Fibroblast of mammary gland (primary cell): ENCODE data around the gene REPS2.
A peak's percentile ranks its signal among the peaks of the same experiment; 100 is the strongest.
"Not testable (repeated sequence)": the region's sequence is repeated elsewhere in the genome, so short reads cannot be mapped to it uniquely, and the experiment has no call there.

Source experiments
- DNase-seq: peaks from one replicate; pipeline ENCODE4 v3.0.0-alpha.2; 2010; ENCODE audit warnings: low read depth
- H3K4me3 ChIP-seq: 2 replicates; pipeline ENCODE4 v1.5.1; 2011; ENCODE audit warnings: low read depth, mild to moderate bottlenecking, low read length, moderate library complexity; ENCODE audit not compliant: control insufficient read depth
- CTCF ChIP-seq: conservative IDR thresholded peaks from 2 replicates; pipeline ENCODE4 v1.5.1; 2011; ENCODE audit warnings: low read depth, low read length, inconsistent platforms; ENCODE audit not compliant: control insufficient read depth, insufficient read depth

The REPS2 gene

GRCh38 chrX:16958356-16958755 lies 11.9 kb downstream of the REPS2 start:
- DNase-seq = no peak
- H3K4me3 ChIP-seq = no peak overlapping the region
- TF ChIP-seq CTCF = no peak

GRCh38 chrX:16962661-16963060 lies 16.2 kb downstream of the REPS2 start:
- DNase-seq, H3K4me3 ChIP-seq: not testable (repeated sequence)

GRCh38 chrX:16963216-16963615 lies 16.8 kb downstream of the REPS2 start:
- no peak overlapping the region for H3K4me3 ChIP-seq
- no peak for DNase-seq
- TF ChIP-seq CTCF = no peak

GRCh38 chrX:16964976-16965375 lies 18.5 kb downstream of the REPS2 start:
- H3K4me3 ChIP-seq, DNase-seq: not testable (repeated sequence)

GRCh38 chrX:16966752-16967448 lies 20.4 kb downstream of the REPS2 start:
- H3K4me3 ChIP-seq = no peak overlapping the region
- TF ChIP-seq CTCF = no peak
- DNase-seq = peak; percentile 35

- H3K4me3 ChIP-seq, DNase-seq: not testable (repeated sequence)
Measured at GRCh38 chrX:16968753-16969152, 22.3 kb downstream of the REPS2 start.

GRCh38 chrX:16970977-16971376 lies 24.5 kb downstream of the REPS2 start:
- TF ChIP-seq CTCF = no peak
- no peak overlapping the region for H3K4me3 ChIP-seq
- peak; percentile 72 for DNase-seq

- no peak for DNase-seq
- no peak for TF ChIP-seq CTCF
- H3K4me3 ChIP-seq = no peak overlapping the region
Measured at GRCh38 chrX:16971694-16972093, 25.2 kb downstream of the REPS2 start.

GRCh38 chrX:16975233-16975632 lies 28.8 kb downstream of the REPS2 start:
- DNase-seq = no peak
- H3K4me3 ChIP-seq = no peak overlapping the region
- no peak for TF ChIP-seq CTCF
